HepG2 (cell line): ENCODE results near the gene HHATL. TPM values are rescaled to one million over a fixed set of nuclear protein-coding genes. Genes with fewer than 3 reads are reported as not detected.

ENCODE experiments used
- ATAC-seq: fragments of 200-7000 bp; cut with Tn5 transposase; 3 replicates; pipeline ENCODE4 v1.9.1; 2020; ENCODE audit warnings: mild to moderate bottlenecking, moderate library complexity
- BruUV-seq: library from RNA; stranded (reverse); fragments of 400-500 nt; replicated peaks from 2 replicates; lab custom pipeline; 2021; lab: Mats Ljungman, UMichigan
- CTCF ChIA-PET: fragments of 300-600 bp; formaldehyde crosslinking; extraction: SDS; loops from one replicate; lab custom pipeline; 2021; ENCODE audit warnings: low total read pairs, inconsistent platforms, low intra/inter-chr PET ratio; lab: Yijun Ruan, JAX
- POLR2A ChIA-PET: fragments of 350-600 bp; sonication (Branson Sonifier 250); formaldehyde crosslinking; loops from one replicate; lab custom pipeline; 2020; ENCODE audit warnings: antibody characterized with exemption, inconsistent platforms; lab: Yijun Ruan, JAX
- DNase-seq: peaks from one replicate; pipeline ENCODE4 v3.0.0-alpha.2; 2015; ENCODE audit warnings: low spot score
- FAIRE-seq: peaks from 3 replicates; lab custom pipeline; 2011; peaks lifted over from hg19 to GRCh38; lab: Jason Lieb, UNC
- H2AFZ ChIP-seq: one replicate; pipeline ENCODE4 v1.6.1; 2011; ENCODE audit warnings: low read length, inconsistent platforms
- H3K27ac ChIP-seq: fragments of 300-600 bp; 3 replicates; pipeline ENCODE4 v1.8.0; 2011; ENCODE audit warnings: mixed run types, mild to moderate bottlenecking, mixed read lengths, low read length, inconsistent platforms; ENCODE audit not compliant: insufficient read depth; ENCODE audit errors: extremely low read length
- H3K27me3 ChIP-seq, 2 experiments: fragments of 200-600 bp in 1 of 2; 2 replicates in 1 of 2; 3 replicates in 1 of 2; pipeline versions ENCODE4 v1.6.0 to v1.8.0; 2011; ENCODE audit warnings: low read length in 2 of 2, mild to moderate bottlenecking in 2 of 2, moderate library complexity in 2 of 2, inconsistent platforms in 1 of 2; ENCODE audit not compliant: insufficient read depth in 2 of 2, control insufficient read depth in 1 of 2
- H3K36me3 ChIP-seq, 2 experiments: fragments of 200-600 bp in 1 of 2; replicated peaks in 1 of 2; 2 replicates in 1 of 2; 3 replicates in 1 of 2; pipeline versions ENCODE4 v1.5.1 to v1.8.0; 2011; ENCODE audit warnings: low read length in 2 of 2, inconsistent platforms in 1 of 2; ENCODE audit not compliant: insufficient read depth in 2 of 2, control insufficient read depth in 1 of 2
- H3K4me1 ChIP-seq: 2 replicates; pipeline ENCODE4 v1.5.1; 2012; ENCODE audit warnings: low read length, inconsistent platforms; ENCODE audit not compliant: insufficient read depth
- H3K4me2 ChIP-seq: 2 replicates; pipeline ENCODE4 v1.6.0; 2011; ENCODE audit warnings: low read depth, low read length, inconsistent platforms
- H3K4me3 ChIP-seq, 3 experiments: fragments of 200-600 bp in 1 of 3; sonication (generic), shearing (Covaris generic) in 1 of 3; replicated peaks in 1 of 3; 2 replicates each; pipeline ENCODE4 v1.5.1; 2011 to 2016; ENCODE audit warnings: low read length in 3 of 3, inconsistent platforms in 2 of 3, low read depth in 2 of 3, mild to moderate bottlenecking in 2 of 3, control low read depth in 1 of 3, mixed read lengths in 1 of 3; ENCODE audit not compliant: insufficient read depth in 1 of 3
- H3K79me2 ChIP-seq: one replicate; pipeline ENCODE4 v1.6.1; 2011; ENCODE audit warnings: low read length, inconsistent platforms; ENCODE audit not compliant: insufficient read depth
- H3K9ac ChIP-seq: 2 replicates; pipeline ENCODE4 v1.6.0; 2011; ENCODE audit warnings: mild to moderate bottlenecking, low read depth, low read length, inconsistent platforms; ENCODE audit not compliant: insufficient read depth
- H3K9me3 ChIP-seq: 2 replicates; pipeline ENCODE4 v1.5.1; 2012; ENCODE audit warnings: mild to moderate bottlenecking, low read length
- H4K20me1 ChIP-seq: 2 replicates; pipeline ENCODE4 v1.6.0; 2011; ENCODE audit warnings: inconsistent platforms, mild to moderate bottlenecking, low read length, moderate library complexity; ENCODE audit not compliant: insufficient read depth
- CCAR2 ChIP-seq: fragments of 200-400 bp; formaldehyde crosslinking; optimal IDR thresholded peaks from 2 replicates; pipeline ENCODE3; 2018; ENCODE audit warnings: low read depth, mild to moderate bottlenecking, low read length, moderate library complexity
- EED ChIP-seq: sonication (generic); formaldehyde crosslinking; IDR thresholded peaks from 2 replicates; pipeline ENCODE4 v1.5.0; 2020; ENCODE audit warnings: mild to moderate bottlenecking, missing genetic modification reagents
- ELF1 ChIP-seq: sonication (generic); formaldehyde crosslinking; IDR thresholded peaks from 2 replicates; pipeline ENCODE4 v1.4.0; 2020; ENCODE audit warnings: missing genetic modification reagents
- HNF1B ChIP-seq: sonication (generic); formaldehyde crosslinking; IDR thresholded peaks from 2 replicates; pipeline ENCODE4 v1.5.1; 2020; ENCODE audit warnings: mild to moderate bottlenecking, moderate library complexity, missing genetic modification reagents
- HNRNPL ChIP-seq: fragments of 200-400 bp; formaldehyde crosslinking; IDR thresholded peaks from 2 replicates; pipeline ENCODE4 v1.6.1; 2017; ENCODE audit warnings: mild to moderate bottlenecking, low read depth, low read length
- HOXA7 ChIP-seq: sonication (generic); formaldehyde crosslinking; IDR thresholded peaks from 2 replicates; pipeline ENCODE4 v1.8.1; 2022; ENCODE audit warnings: mild to moderate bottlenecking, missing genetic modification reagents, moderate library complexity
- KLF12 ChIP-seq: sonication (generic); formaldehyde crosslinking; IDR thresholded peaks from 2 replicates; pipeline ENCODE4 v1.4.0; 2020; ENCODE audit warnings: missing genetic modification reagents, borderline replicate concordance
- MIER3 ChIP-seq: IDR thresholded peaks from 2 replicates; pipeline ENCODE4 v1.6.1; 2016; ENCODE audit warnings: missing compliant biosample characterization, borderline replicate concordance
- SRSF1 ChIP-seq: fragments of 200-400 bp; formaldehyde crosslinking; optimal IDR thresholded peaks from 2 replicates; pipeline ENCODE3; 2017; ENCODE audit warnings: mild to moderate bottlenecking, low read depth, low read length, moderate library complexity
- SRSF4 ChIP-seq: fragments of 200-400 bp; formaldehyde crosslinking; IDR thresholded peaks from one replicate; pipeline ENCODE4 v1.6.1; 2018; ENCODE audit warnings: mild to moderate bottlenecking, low read depth, low read length, moderate library complexity; ENCODE audit not compliant: poor library complexity, severe bottlenecking
- ZNF160 ChIP-seq: sonication (generic); formaldehyde crosslinking; IDR thresholded peaks from 2 replicates; pipeline ENCODE4 v1.8.0; 2022; ENCODE audit warnings: mild to moderate bottlenecking, inconsistent platforms, missing genetic modification reagents
- ZSCAN21 ChIP-seq: sonication (generic); formaldehyde crosslinking; IDR thresholded peaks from 2 replicates; pipeline ENCODE4 v1.8.0; 2022; ENCODE audit warnings: mild to moderate bottlenecking, missing genetic modification reagents, moderate library complexity, borderline replicate concordance
- ZZZ3 ChIP-seq: sonication (generic); formaldehyde crosslinking; IDR thresholded peaks from 2 replicates; pipeline ENCODE4 v1.4.0; 2020; ENCODE audit warnings: missing genetic modification reagents, mild to moderate bottlenecking, borderline replicate concordance
- WGBS: methylation state at CpG from one replicate; pipeline ENCODE4 v1.1.6; 2017; ENCODE audit warnings: low lambda C conversion rate; 5-methylcytosine and 5-hydroxymethylcytosine counted together
- in situ Hi-C: cut with HindIII; loops from 2 replicates; pipeline ENCODE4 v1.10.0; 2017; ENCODE audit warnings: low pct_unique_long_range_greater_than_20kb; ENCODE audit not compliant: extremely low pct_ligation_motif_present
- intact Hi-C: fragments of 100-400 bp; cut with micrococcal nuclease; formaldehyde crosslinking; loops from one replicate; pipeline ENCODE4 v1.10.0; 2022; ENCODE audit not compliant: unreplicated experiment
- polyA plus RNA-seq, 8 experiments: library from polyadenylated mRNA; depleted of rRNA in 3 of 8; stranded (reverse) in 7 of 8; unstranded in 1 of 8; fragments of >200 nt; fragmentation: Illumina TruSeq in 4 of 8; extraction: Trizol in 4 of 8; gene quantifications; 2 replicates each; pipeline versions ENCODE4 v1.2.1 to v1.2.3, GENCODE V29; 2011 to 2016; ENCODE audit warnings: low read depth in 4 of 8, missing spikeins in 1 of 8, mixed read lengths in 1 of 8; ENCODE audit not compliant: insufficient read depth in 1 of 8
- total RNA-seq, 5 experiments: library from RNA; depleted of rRNA; stranded (reverse); fragments of >200 nt; fragmentation: Illumina TruSeq; extraction: Trizol; gene quantifications; 2 replicates each; pipeline ENCODE4 v1.2.3, GENCODE V29; 2016; ENCODE audit warnings: low read depth in 1 of 5
- TF ChIP-seq, protein P1 (sequence below): sonication (generic); formaldehyde crosslinking; IDR thresholded peaks from 2 replicates; pipeline ENCODE4 v1.5.0; 2020; ENCODE audit warnings: mild to moderate bottlenecking, missing genetic modification reagents, borderline replicate concordance
- TF ChIP-seq, protein P2 (sequence below): sonication (generic); formaldehyde crosslinking; IDR thresholded peaks from 2 replicates; pipeline ENCODE4 v1.8.0; 2022; ENCODE audit warnings: missing genetic modification reagents, low read depth, mild to moderate bottlenecking, borderline replicate concordance
- TF ChIP-seq, protein P3 (sequence below): sonication (generic); formaldehyde crosslinking; IDR thresholded peaks from 2 replicates; pipeline ENCODE4 v1.4.0; 2020; ENCODE audit warnings: missing genetic modification reagents, borderline replicate concordance

The HHATL gene
- total and polyA plus RNA-seq, 2 of the 13 experiments (the other 11 are each of a cell fraction or from before 2014, with no cell fraction given): 0.26 TPM; not detected in 1

DNA sequence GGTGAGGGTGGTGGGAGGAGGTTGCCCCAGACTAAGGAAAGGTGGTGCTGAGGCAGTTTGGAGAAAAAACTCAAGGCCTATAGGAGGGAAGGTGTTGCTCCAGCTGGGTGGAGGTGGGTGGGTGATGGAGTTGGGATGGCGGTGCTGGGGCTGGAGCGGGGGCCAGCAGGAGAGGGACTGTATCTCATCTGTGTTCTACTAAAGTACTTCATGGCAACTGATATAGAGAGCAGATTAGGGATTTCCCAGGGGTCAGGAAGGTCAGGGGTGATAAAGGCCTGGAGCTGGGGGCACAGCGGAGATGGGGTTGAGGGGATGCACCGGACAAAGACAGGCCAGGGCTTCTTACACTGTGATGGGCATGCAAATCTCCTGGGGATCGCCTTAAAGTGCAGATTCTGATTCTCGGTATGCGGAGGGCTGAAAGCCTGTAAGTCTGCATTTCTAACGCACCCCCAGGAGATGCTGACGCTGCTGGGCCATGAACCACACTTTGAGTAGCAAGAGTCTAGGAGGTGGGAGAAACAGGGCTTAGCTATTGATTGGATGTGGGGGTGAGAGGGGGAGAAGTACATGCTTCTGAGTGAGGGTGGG, 13.1 kb downstream of the HHATL start:
- Histone ChIP-seq H4K20me1 (no peaks in the 10 kb centered on the region), H3K4me3 (no peak overlapping the region), H3K27me3 (peaks cover 2 to 53% of the 10 kb centered on the region in 2 experiments; a peak in 3 of 5 replicates), H3K27ac (no peak overlapping the region), H3K36me3 (no peaks in the 10 kb centered on the region), H3K9ac (no peak overlapping the region), H2AFZ (no peak overlapping the region), H3K4me1 (no peaks in the 10 kb centered on the region; the same call in 1 of the 2 replicates), H3K79me2 (no peaks in the 10 kb centered on the region), H3K4me2 (no peak overlapping the region), H3K9me3 (no peaks in the 10 kb centered on the region)
- FAIRE-seq (no peak), ATAC-seq (no peak), DNase-seq (no peak)
- intact Hi-C loops (no loop called here), in situ Hi-C loops (no loop called here)
- no peak for TF ChIP-seq MIER3
- no peak for TF ChIP-seq EED (CRISPR knock-in tag)
- TF ChIP-seq, protein P1, sequence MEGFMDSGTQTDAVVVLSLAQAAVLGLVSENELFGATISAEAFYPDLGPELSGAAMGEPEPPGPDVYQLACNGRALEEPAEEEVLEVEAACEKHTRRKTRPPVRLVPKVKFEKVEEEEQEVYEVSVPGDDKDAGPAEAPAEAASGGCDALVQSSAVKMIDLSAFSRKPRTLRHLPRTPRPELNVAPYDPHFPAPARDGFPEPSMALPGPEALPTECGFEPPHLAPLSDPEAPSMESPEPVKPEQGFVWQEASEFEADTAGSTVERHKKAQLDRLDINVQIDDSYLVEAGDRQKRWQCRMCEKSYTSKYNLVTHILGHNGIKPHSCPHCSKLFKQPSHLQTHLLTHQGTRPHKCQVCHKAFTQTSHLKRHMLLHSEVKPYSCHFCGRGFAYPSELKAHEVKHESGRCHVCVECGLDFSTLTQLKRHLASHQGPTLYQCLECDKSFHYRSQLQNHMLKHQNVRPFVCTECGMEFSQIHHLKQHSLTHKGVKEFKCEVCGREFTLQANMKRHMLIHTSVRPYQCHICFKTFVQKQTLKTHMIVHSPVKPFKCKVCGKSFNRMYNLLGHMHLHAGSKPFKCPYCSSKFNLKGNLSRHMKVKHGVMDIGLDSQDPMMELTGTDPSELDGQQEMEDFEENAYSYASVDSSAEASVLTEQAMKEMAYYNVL (CRISPR knock-in tag): no peak
- no peak for TF ChIP-seq ZSCAN21 (CRISPR knock-in tag)
- TF ChIP-seq HNRNPL: no peak
- no peak for TF ChIP-seq CCAR2
- TF ChIP-seq HOXA7 (CRISPR knock-in tag): no peak
- no peak for TF ChIP-seq HNF1B
- TF ChIP-seq ELF1 (CRISPR knock-in tag): no peak
- TF ChIP-seq ZNF160 (CRISPR knock-in tag): no peak
- no peak for TF ChIP-seq SRSF4
- TF ChIP-seq, protein P2, sequence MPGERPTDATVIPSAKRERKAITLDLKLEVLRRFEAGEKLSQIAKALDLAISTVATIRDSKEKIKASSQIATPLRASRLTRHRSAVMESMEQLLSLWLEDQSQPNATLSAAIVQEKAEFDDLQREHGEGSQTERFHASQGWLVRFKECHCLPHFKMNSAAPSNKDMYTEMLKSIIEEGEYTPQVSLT (CRISPR knock-in tag): no peak
- TF ChIP-seq ZZZ3: no peak
- TF ChIP-seq, protein P3, sequence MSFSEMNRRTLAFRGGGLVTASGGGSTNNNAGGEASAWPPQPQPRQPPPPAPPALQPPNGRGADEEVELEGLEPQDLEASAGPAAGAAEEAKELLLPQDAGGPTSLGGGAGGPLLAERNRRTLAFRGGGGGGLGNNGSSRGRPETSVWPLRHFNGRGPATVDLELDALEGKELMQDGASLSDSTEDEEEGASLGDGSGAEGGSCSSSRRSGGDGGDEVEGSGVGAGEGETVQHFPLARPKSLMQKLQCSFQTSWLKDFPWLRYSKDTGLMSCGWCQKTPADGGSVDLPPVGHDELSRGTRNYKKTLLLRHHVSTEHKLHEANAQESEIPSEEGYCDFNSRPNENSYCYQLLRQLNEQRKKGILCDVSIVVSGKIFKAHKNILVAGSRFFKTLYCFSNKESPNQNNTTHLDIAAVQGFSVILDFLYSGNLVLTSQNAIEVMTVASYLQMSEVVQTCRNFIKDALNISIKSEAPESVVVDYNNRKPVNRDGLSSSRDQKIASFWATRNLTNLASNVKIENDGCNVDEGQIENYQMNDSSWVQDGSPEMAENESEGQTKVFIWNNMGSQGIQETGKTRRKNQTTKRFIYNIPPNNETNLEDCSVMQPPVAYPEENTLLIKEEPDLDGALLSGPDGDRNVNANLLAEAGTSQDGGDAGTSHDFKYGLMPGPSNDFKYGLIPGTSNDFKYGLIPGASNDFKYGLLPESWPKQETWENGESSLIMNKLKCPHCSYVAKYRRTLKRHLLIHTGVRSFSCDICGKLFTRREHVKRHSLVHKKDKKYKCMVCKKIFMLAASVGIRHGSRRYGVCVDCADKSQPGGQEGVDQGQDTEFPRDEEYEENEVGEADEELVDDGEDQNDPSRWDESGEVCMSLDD (CRISPR knock-in tag): no peak
- TF ChIP-seq SRSF1: no peak
- TF ChIP-seq KLF12 (CRISPR knock-in tag): no peak
- ChIA-PET CTCF (no interaction called here), POLR2A (interaction anchor here (1.4 kb wide), 1 partner anchor 89 kb away, joined by 4 read pairs; the partner anchor contains the start of gene NKTR)
- 43% methylated on average over 9 of the region's 9 CpGs for WGBS
- BruUV-seq: no TSS peak
